GM23338 (cell line): ENCODE data around the gene LMF1.

ENCODE experiments used
- CREB1 ChIP-seq: fragments of 250-450 bp; sonication (Bioruptor Pico); IDR thresholded peaks from 2 replicates; pipeline ENCODE4 v1.5.0; 2020; ENCODE audit warnings: low read depth, mild to moderate bottlenecking, moderate library complexity
- EZH2 ChIP-seq: fragments of 200-600 bp; sonication (generic); IDR thresholded peaks from one replicate; pipeline ENCODE4 v1.8.0; 2017; ENCODE audit warnings: antibody characterized with exemption, mild to moderate bottlenecking, low read depth; ENCODE audit not compliant: unreplicated experiment
- POLR2AphosphoS5 ChIP-seq: IDR thresholded peaks from 2 replicates; pipeline ENCODE4 v1.6.1; 2016; ENCODE audit warnings: antibody characterized with exemption, low read depth
- ZNF114 ChIP-seq: fragments of 250-450 bp; sonication (Bioruptor Pico); IDR thresholded peaks from 2 replicates; pipeline ENCODE4 v1.5.0; 2020; ENCODE audit warnings: mild to moderate bottlenecking, moderate library complexity
- ZNF331 ChIP-seq: fragments of 250-450 bp; sonication (Bioruptor Pico); IDR thresholded peaks from 2 replicates; pipeline ENCODE4 v1.5.0; 2020; ENCODE audit warnings: low read depth, mild to moderate bottlenecking, moderate library complexity
- TF ChIP-seq, protein P1 (sequence below), 2 experiments: fragments of 200-600 bp in 1 of 2; sonication (generic) in 1 of 2; conservative IDR thresholded peaks; 2 replicates each; pipeline versions ENCODE4 v1.5.1 to v1.6.1; 2016 to 2017; ENCODE audit warnings: antibody characterized with exemption in 2 of 2, low read depth in 2 of 2, mild to moderate bottlenecking in 2 of 2, moderate library complexity in 1 of 2

DNA sequence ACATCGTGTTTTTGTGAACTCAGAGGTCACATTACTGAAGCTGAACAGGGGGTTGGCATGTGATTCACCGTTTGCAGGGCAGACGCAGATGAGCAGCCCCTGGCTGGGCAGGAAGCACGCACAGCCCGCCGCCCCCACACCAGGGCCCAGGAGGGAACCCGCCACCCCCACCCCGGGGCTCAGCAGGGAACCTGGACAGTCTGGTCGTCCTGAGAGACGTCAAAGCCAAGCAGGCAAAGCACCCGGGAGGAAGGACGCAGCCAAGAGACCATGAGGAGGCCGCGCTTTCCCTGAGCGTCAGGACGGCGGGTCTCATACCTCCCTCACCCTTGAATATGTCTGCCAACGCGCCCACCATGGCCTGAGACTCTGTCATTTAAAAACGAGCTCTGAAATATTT is 60.6 kb downstream of the LMF1 start:
- TF ChIP-seq, protein P1, sequence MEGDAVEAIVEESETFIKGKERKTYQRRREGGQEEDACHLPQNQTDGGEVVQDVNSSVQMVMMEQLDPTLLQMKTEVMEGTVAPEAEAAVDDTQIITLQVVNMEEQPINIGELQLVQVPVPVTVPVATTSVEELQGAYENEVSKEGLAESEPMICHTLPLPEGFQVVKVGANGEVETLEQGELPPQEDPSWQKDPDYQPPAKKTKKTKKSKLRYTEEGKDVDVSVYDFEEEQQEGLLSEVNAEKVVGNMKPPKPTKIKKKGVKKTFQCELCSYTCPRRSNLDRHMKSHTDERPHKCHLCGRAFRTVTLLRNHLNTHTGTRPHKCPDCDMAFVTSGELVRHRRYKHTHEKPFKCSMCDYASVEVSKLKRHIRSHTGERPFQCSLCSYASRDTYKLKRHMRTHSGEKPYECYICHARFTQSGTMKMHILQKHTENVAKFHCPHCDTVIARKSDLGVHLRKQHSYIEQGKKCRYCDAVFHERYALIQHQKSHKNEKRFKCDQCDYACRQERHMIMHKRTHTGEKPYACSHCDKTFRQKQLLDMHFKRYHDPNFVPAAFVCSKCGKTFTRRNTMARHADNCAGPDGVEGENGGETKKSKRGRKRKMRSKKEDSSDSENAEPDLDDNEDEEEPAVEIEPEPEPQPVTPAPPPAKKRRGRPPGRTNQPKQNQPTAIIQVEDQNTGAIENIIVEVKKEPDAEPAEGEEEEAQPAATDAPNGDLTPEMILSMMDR (conservative IDR thresholded peaks at IDR 0.05; ENCODE audit: low read depth in 2 of 2), result no peak
- TF ChIP-seq CREB1 (CRISPR knock-in tag), result no peak
- TF ChIP-seq EZH2, result no peak
- no peak for TF ChIP-seq ZNF331 (CRISPR knock-in tag)
- no peak for TF ChIP-seq POLR2AphosphoS5
- TF ChIP-seq ZNF114 (CRISPR knock-in tag), result no peak
